Panc1 (cell line): Measurements from ENCODE around the gene KCNE2.

Source experiments
- CTCF ChIP-seq: fragments of 450-650 bp; IDR thresholded peaks from 2 replicates; pipeline ENCODE4 v1.5.1; 2017; ENCODE audit warnings: mild to moderate bottlenecking
- POLR2AphosphoS5 ChIP-seq: IDR thresholded peaks from 2 replicates; pipeline ENCODE4 v1.6.1; 2012; ENCODE audit warnings: mild to moderate bottlenecking, low read depth, low read length, moderate library complexity
- REST ChIP-seq, 2 experiments: IDR thresholded peaks; 2 replicates each; pipeline ENCODE4 v1.6.1; 2011 to 2012; ENCODE audit warnings: low read depth in 2 of 2, control low read depth in 1 of 2, low read length in 1 of 2, mild to moderate bottlenecking in 1 of 2, moderate library complexity in 1 of 2; ENCODE audit not compliant: insufficient read depth in 1 of 2
- SIN3A ChIP-seq: IDR thresholded peaks from 2 replicates; pipeline ENCODE4 v1.6.1; 2012; ENCODE audit warnings: low read depth, mild to moderate bottlenecking, low read length, moderate library complexity, borderline replicate concordance; ENCODE audit not compliant: insufficient read depth

DNA sequence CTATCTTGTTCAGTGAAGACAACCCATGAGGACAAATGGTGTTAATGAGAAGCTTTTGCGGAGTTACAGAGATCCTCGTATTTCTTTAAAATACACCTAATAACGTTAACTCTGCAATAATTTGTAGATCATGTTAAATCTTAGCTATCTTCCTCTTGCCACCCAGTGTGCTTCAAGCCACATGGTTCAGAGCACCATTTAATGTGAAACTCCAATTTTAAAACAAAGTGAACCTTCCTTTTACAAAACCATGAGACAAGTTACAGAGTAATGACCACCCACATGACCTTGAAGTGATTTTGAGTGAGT lies 1.7 kb upstream of the KCNE2 start:
- TF ChIP-seq REST (IDR thresholded peaks at IDR 0.05; ENCODE audit: insufficient read depth in 1 of 2, low read depth in 2 of 2, low read length in 1 of 2) (no peak), CTCF (peak; percentile 53), POLR2AphosphoS5 (no peak), SIN3A (no peak)
